ENCODE data around the gene LMO2.

LMO2 gene

DNA sequence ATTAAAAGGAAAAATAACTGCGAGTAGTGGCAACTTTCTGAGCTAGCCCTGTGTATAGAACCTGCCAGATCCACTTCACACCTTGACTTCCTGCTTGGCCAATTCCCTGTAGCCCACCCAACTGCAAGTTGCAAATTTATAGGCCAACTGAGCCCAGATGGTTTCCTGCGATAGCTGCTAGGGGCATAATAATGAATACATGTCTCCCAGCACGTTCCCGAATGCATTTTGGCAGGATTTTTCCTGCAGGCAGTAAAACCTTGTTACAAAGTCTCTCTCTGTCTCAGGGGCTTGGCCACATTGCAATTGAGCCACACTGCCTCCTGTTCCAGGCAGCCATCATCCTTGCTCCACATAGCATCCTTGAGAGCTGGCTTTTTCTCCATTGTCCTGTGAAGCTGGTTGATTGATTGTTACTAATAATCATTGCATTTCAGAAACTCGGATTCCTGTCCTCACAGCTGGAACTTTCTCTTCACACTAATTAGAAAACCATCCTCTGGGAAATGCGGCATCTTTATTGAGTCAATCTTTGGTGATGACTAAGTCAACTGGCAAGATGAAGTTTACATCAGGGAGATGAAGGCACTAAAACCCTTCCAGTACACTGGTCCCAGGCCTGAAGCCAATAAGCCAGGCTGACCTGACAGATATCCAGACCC is 18.6 kb upstream of the LMO2 start:
- no peaks in the 10 kb centered on the region for H3K9me2 ChIP-seq (replicated peaks; ENCODE audit: insufficient read depth, low read length)
- no peaks in the 10 kb centered on the region for H3K4me1 ChIP-seq (ENCODE audit: low read length)
- H2AFZ ChIP-seq (ENCODE audit: low read length), result no peak overlapping the region
- H3K9ac ChIP-seq (ENCODE audit: low read length), result no peak overlapping the region
- no peak overlapping the region for H3K27ac ChIP-seq (ENCODE audit: low read length)
- H3K9me3 ChIP-seq (replicated peaks; ENCODE audit: insufficient read depth, low read length), result no peaks in the 10 kb centered on the region
- DNase-seq, result no peak
- no peaks in the 10 kb centered on the region for H3K36me3 ChIP-seq (replicated peaks; ENCODE audit: insufficient read depth, low read length)
- TF ChIP-seq EZH2phosphoT487 (IDR thresholded peaks at IDR 0.05; ENCODE audit: low read length) (no peak), EZH2 (optimal IDR thresholded peaks at IDR 0.05; ENCODE audit: low read depth, low read length) (no peak)
- TF ChIP-seq, protein P1, sequence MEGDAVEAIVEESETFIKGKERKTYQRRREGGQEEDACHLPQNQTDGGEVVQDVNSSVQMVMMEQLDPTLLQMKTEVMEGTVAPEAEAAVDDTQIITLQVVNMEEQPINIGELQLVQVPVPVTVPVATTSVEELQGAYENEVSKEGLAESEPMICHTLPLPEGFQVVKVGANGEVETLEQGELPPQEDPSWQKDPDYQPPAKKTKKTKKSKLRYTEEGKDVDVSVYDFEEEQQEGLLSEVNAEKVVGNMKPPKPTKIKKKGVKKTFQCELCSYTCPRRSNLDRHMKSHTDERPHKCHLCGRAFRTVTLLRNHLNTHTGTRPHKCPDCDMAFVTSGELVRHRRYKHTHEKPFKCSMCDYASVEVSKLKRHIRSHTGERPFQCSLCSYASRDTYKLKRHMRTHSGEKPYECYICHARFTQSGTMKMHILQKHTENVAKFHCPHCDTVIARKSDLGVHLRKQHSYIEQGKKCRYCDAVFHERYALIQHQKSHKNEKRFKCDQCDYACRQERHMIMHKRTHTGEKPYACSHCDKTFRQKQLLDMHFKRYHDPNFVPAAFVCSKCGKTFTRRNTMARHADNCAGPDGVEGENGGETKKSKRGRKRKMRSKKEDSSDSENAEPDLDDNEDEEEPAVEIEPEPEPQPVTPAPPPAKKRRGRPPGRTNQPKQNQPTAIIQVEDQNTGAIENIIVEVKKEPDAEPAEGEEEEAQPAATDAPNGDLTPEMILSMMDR (IDR thresholded peaks at IDR 0.05; ENCODE audit: low read length), result no peak
- no peak overlapping the region for H3K4me3 ChIP-seq (ENCODE audit: low read length)
- 0 out of 2 replicates have a peak, but pooled peaks cover 5% of the 10 kb centered on the region for H3K27me3 ChIP-seq (replicated peaks; ENCODE audit: insufficient read depth, low read length)
- no peaks in the 10 kb centered on the region for H3F3A ChIP-seq (ENCODE audit: insufficient read depth, low read length)
- H3K4me2 ChIP-seq (ENCODE audit: low read depth, low read length), result no peak overlapping the region
- no peaks in the 10 kb centered on the region for H3K79me2 ChIP-seq (ENCODE audit: low read length)
- no peaks in the 10 kb centered on the region for H4K20me1 ChIP-seq (ENCODE audit: insufficient read depth, low read length)

GRCh38 chr11:33909552-33909951 is 17.7 kb upstream of the LMO2 start:
- Histone ChIP-seq H3K27me3 (replicated peaks; ENCODE audit: insufficient read depth, low read length) (peaks cover 7% of the 10 kb centered on the region; the same call in 1 of the 2 replicates), H3K9me2 (replicated peaks; ENCODE audit: insufficient read depth, low read length) (no peaks in the 10 kb centered on the region), H4K20me1 (ENCODE audit: insufficient read depth, low read length) (no peaks in the 10 kb centered on the region), H3K27ac (ENCODE audit: low read length) (no peak overlapping the region), H3K4me2 (ENCODE audit: low read depth, low read length) (no peak overlapping the region), H3K36me3 (replicated peaks; ENCODE audit: insufficient read depth, low read length) (no peaks in the 10 kb centered on the region), H3F3A (ENCODE audit: insufficient read depth, low read length) (no peaks in the 10 kb centered on the region), H2AFZ (ENCODE audit: low read length) (no peak overlapping the region), H3K4me3 (ENCODE audit: low read length) (no peak overlapping the region), H3K79me2 (ENCODE audit: low read length) (no peaks in the 10 kb centered on the region), H3K9me3 (replicated peaks; ENCODE audit: insufficient read depth, low read length) (no peaks in the 10 kb centered on the region), H3K9ac (ENCODE audit: low read length) (no peak overlapping the region), H3K4me1 (ENCODE audit: low read length) (no peaks in the 10 kb centered on the region)
- TF ChIP-seq, protein P1 (IDR thresholded peaks at IDR 0.05; ENCODE audit: low read length), result no peak
- TF ChIP-seq EZH2 (optimal IDR thresholded peaks at IDR 0.05; ENCODE audit: low read depth, low read length) (no peak), EZH2phosphoT487 (IDR thresholded peaks at IDR 0.05; ENCODE audit: low read length) (no peak)
- DNase-seq, result no peak

DNA sequence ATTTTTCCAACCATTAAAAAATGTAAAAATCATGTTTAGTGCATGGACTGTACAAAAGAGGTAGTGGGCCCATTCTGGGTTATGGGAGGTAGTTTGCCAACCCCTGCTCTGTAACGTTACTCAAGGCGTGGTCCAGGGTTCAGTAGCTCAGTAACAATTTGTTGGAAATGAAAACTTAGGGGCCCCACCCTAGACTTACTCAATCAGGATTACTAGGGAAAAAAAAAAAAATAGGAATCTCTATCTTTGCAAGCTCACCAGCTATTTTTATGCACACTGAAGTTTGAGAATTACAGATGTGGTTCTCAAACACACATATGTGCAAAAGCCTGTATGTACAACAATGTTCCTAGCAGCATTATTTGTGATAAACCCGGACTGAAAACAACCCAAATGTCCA is 17.3 kb upstream of the LMO2 start:
- no peaks in the 10 kb centered on the region for H4K20me1 ChIP-seq (ENCODE audit: insufficient read depth, low read length)
- H3K9me3 ChIP-seq (replicated peaks; ENCODE audit: insufficient read depth, low read length), result no peaks in the 10 kb centered on the region
- H3K4me2 ChIP-seq (ENCODE audit: low read depth, low read length), result no peak overlapping the region
- TF ChIP-seq EZH2phosphoT487 (IDR thresholded peaks at IDR 0.05; ENCODE audit: low read length), result no peak
- no peak for TF ChIP-seq EZH2 (optimal IDR thresholded peaks at IDR 0.05; ENCODE audit: low read depth, low read length)
- TF ChIP-seq, protein P1 (IDR thresholded peaks at IDR 0.05; ENCODE audit: low read length), result no peak
- no peak overlapping the region for H3K9ac ChIP-seq (ENCODE audit: low read length)
- no peaks in the 10 kb centered on the region for H3K79me2 ChIP-seq (ENCODE audit: low read length)
- peaks cover 11% of the 10 kb centered on the region; the same call in 1 of the 2 replicates for H3K27me3 ChIP-seq (replicated peaks; ENCODE audit: insufficient read depth, low read length)
- H2AFZ ChIP-seq (ENCODE audit: low read length), result no peak overlapping the region
- H3K27ac ChIP-seq (ENCODE audit: low read length), result no peak overlapping the region
- no peaks in the 10 kb centered on the region for H3K36me3 ChIP-seq (replicated peaks; ENCODE audit: insufficient read depth, low read length)
- no peaks in the 10 kb centered on the region for H3F3A ChIP-seq (ENCODE audit: insufficient read depth, low read length)
- no peak overlapping the region for H3K4me3 ChIP-seq (ENCODE audit: low read length)
- DNase-seq, result no peak
- no peaks in the 10 kb centered on the region for H3K9me2 ChIP-seq (replicated peaks; ENCODE audit: insufficient read depth, low read length)
- no peaks in the 10 kb centered on the region for H3K4me1 ChIP-seq (ENCODE audit: low read length)

All from MM.1S (cell line).